ENCODE measurements around the gene CCL19.

- no peak for TF ChIP-seq CTCF (conservative IDR thresholded peaks at IDR 0.05 in 1 of 2, IDR thresholded peaks at IDR 0.05 in 1 of 2; ENCODE audit: extremely low read depth in 1 of 2, insufficient read depth in 1 of 2, low read depth in 1 of 2, low read length in 2 of 2)
- no peak for TF ChIP-seq EZH2 (IDR thresholded peaks at IDR 0.05; ENCODE audit: borderline replicate concordance, low read length)
Measured at GRCh38 chr9:34665381-34666250, 25.5 kb downstream of the CCL19 start.

All from mammary epithelial cell (primary cell).